Measurements from ENCODE around the gene RPP25L. TPM values are rescaled to one million over a fixed set of nuclear protein-coding genes. Genes with fewer than 3 reads are reported as not detected.

Gene RPP25L
- total and polyA plus RNA-seq, 2 donors (not counting 1 experiment from before 2014, with no cell fraction given) = 13.5 to 34.3 TPM

GRCh38 chr9:34601937-34602573 is 9.8 kb downstream of the RPP25L start:
- TF ChIP-seq CTCF (conservative IDR thresholded peaks at IDR 0.05 in 1 of 2, IDR thresholded peaks at IDR 0.05 in 1 of 2; ENCODE audit: low read depth in 1 of 2, low read length in 2 of 2) = no peak
- no peak for TF ChIP-seq EZH2 (IDR thresholded peaks at IDR 0.05; ENCODE audit: low read length, missing control alignments)
- Histone ChIP-seq H3K9ac (ENCODE audit: insufficient read depth, low read length) (no peak overlapping the region), H3K27me3 (ENCODE audit: control insufficient read depth, insufficient read depth, low read length) (peaks cover 9% of the 10 kb centered on the region), H3K4me3 (replicated peaks in 1 of 4; ENCODE audit: control extremely low read depth in 1 of 4, insufficient read depth in 1 of 4, low read depth in 3 of 4, low read length in 4 of 4) (no peak overlapping the region), H2AFZ (ENCODE audit: low read length) (no peak overlapping the region), H4K20me1 (ENCODE audit: control insufficient read depth, extremely low read depth, insufficient read depth, low read length) (peaks cover 2% of the 10 kb centered on the region), H3K79me2 (ENCODE audit: control insufficient read depth, insufficient read depth, low read length) (no peaks in the 10 kb centered on the region), H3K36me3 (ENCODE audit: control insufficient read depth, insufficient read depth, low read length) (no peaks in the 10 kb centered on the region), H3K27ac (ENCODE audit: insufficient read depth, low read length) (no peak overlapping the region), H3K9me3 (ENCODE audit: control insufficient read depth, insufficient read depth, low read depth, low read length) (no peaks in the 10 kb centered on the region), H3K4me1 (ENCODE audit: control insufficient read depth, extremely low read depth, insufficient read depth, low read length) (no peaks in the 10 kb centered on the region), H3K4me2 (ENCODE audit: extremely low read depth, insufficient read depth, low read length) (no peak overlapping the region)
- DNase-seq (ENCODE audit: low read depth in 2 of 2) = no peak

GRCh38 chr9:34600908-34601307 is 11.0 kb downstream of the RPP25L start:
- no peak overlapping the region for H3K4me2 ChIP-seq (ENCODE audit: extremely low read depth, insufficient read depth, low read length)
- H3K27ac ChIP-seq (ENCODE audit: insufficient read depth, low read length) = no peak overlapping the region
- no peak overlapping the region for H3K4me3 ChIP-seq (replicated peaks in 1 of 4; ENCODE audit: control extremely low read depth in 1 of 4, insufficient read depth in 1 of 4, low read depth in 3 of 4, low read length in 4 of 4)
- no peaks in the 10 kb centered on the region for H3K36me3 ChIP-seq (ENCODE audit: control insufficient read depth, insufficient read depth, low read length)
- no peak overlapping the region for H3K9ac ChIP-seq (ENCODE audit: insufficient read depth, low read length)
- H3K79me2 ChIP-seq (ENCODE audit: control insufficient read depth, insufficient read depth, low read length) = no peaks in the 10 kb centered on the region
- H4K20me1 ChIP-seq (ENCODE audit: control insufficient read depth, extremely low read depth, insufficient read depth, low read length) = peaks cover 2% of the 10 kb centered on the region
- no peaks in the 10 kb centered on the region for H3K4me1 ChIP-seq (ENCODE audit: control insufficient read depth, extremely low read depth, insufficient read depth, low read length)
- peaks cover 8% of the 10 kb centered on the region for H3K27me3 ChIP-seq (ENCODE audit: control insufficient read depth, insufficient read depth, low read length)
- no peak for TF ChIP-seq EZH2 (IDR thresholded peaks at IDR 0.05; ENCODE audit: low read length, missing control alignments)
- TF ChIP-seq CTCF (conservative IDR thresholded peaks at IDR 0.05 in 1 of 2, IDR thresholded peaks at IDR 0.05 in 1 of 2; ENCODE audit: low read depth in 1 of 2, low read length in 2 of 2) = no peak
- H2AFZ ChIP-seq (ENCODE audit: low read length) = no peak overlapping the region
- H3K9me3 ChIP-seq (ENCODE audit: control insufficient read depth, insufficient read depth, low read depth, low read length) = no peaks in the 10 kb centered on the region
- no peak for DNase-seq (ENCODE audit: low read depth in 2 of 2)

GRCh38 chr9:34599546-34599945 is 12.4 kb downstream of the RPP25L start:
- TF ChIP-seq EZH2 (IDR thresholded peaks at IDR 0.05; ENCODE audit: low read length, missing control alignments) (no peak), CTCF (conservative IDR thresholded peaks at IDR 0.05 in 1 of 2, IDR thresholded peaks at IDR 0.05 in 1 of 2; ENCODE audit: low read depth in 1 of 2, low read length in 2 of 2) (no peak)
- Histone ChIP-seq H3K36me3 (ENCODE audit: control insufficient read depth, insufficient read depth, low read length) (no peaks in the 10 kb centered on the region), H3K4me1 (ENCODE audit: control insufficient read depth, extremely low read depth, insufficient read depth, low read length) (no peaks in the 10 kb centered on the region), H4K20me1 (ENCODE audit: control insufficient read depth, extremely low read depth, insufficient read depth, low read length) (no peaks in the 10 kb centered on the region), H3K27me3 (ENCODE audit: control insufficient read depth, insufficient read depth, low read length) (peaks cover 4% of the 10 kb centered on the region), H3K4me3 (replicated peaks in 1 of 4; ENCODE audit: control extremely low read depth in 1 of 4, insufficient read depth in 1 of 4, low read depth in 3 of 4, low read length in 4 of 4) (no peak overlapping the region), H2AFZ (ENCODE audit: low read length) (no peak overlapping the region), H3K4me2 (ENCODE audit: extremely low read depth, insufficient read depth, low read length) (no peak overlapping the region), H3K9ac (ENCODE audit: insufficient read depth, low read length) (no peak overlapping the region), H3K9me3 (ENCODE audit: control insufficient read depth, insufficient read depth, low read depth, low read length) (no peaks in the 10 kb centered on the region), H3K27ac (ENCODE audit: insufficient read depth, low read length) (no peak overlapping the region), H3K79me2 (ENCODE audit: control insufficient read depth, insufficient read depth, low read length) (no peaks in the 10 kb centered on the region)
- no peak for DNase-seq (ENCODE audit: low read depth in 2 of 2)

Data from fibroblast of lung (primary cell).